ENCODE results near the gene HADH.

The HADH gene

GRCh38 chr4:108034565-108034964 is 44.9 kb downstream of the HADH start:
- DNase-seq, result no peak
- TF ChIP-seq CTCF (IDR thresholded peaks at IDR 0.05), result no peak
- no peaks in the 10 kb centered on the region for H3K4me1 ChIP-seq
- no peak overlapping the region for H3K4me3 ChIP-seq
- H3K36me3 ChIP-seq, result peaks cover 50 to 68% (median 66%) of the 10 kb centered on the region in 3 donors
- H3K27me3 ChIP-seq, result no peaks in the 10 kb centered on the region
- H3K9me3 ChIP-seq, result no peaks in the 10 kb centered on the region
- intact Hi-C loops (cut with DNase I; ENCODE audit: low total_unique reads), result no loop called here
- H3K27ac ChIP-seq, result no peak overlapping the region

- H3K4me1 ChIP-seq, result no peaks in the 10 kb centered on the region
- intact Hi-C loops (cut with DNase I; ENCODE audit: low total_unique reads), result no loop called here
- H3K36me3 ChIP-seq, result peaks cover 44 to 57% (median 56%) of the 10 kb centered on the region in 3 donors
- no peaks in the 10 kb centered on the region for H3K27me3 ChIP-seq
- no peaks in the 10 kb centered on the region for H3K9me3 ChIP-seq
- no peak overlapping the region for H3K27ac ChIP-seq
- DNase-seq, result no peak
- TF ChIP-seq CTCF (IDR thresholded peaks at IDR 0.05), result no peak
- no peak overlapping the region for H3K4me3 ChIP-seq
These were observed 46.0 kb downstream of the HADH start for GRCh38 chr4:108035691-108036090.

GRCh38 chr4:108036213-108036612 is 46.5 kb downstream of the HADH start:
- Histone ChIP-seq H3K27ac (no peak overlapping the region), H3K4me1 (no peaks in the 10 kb centered on the region), H3K36me3 (peaks cover 41 to 52% (median 51%) of the 10 kb centered on the region in 3 donors), H3K27me3 (no peaks in the 10 kb centered on the region), H3K9me3 (no peaks in the 10 kb centered on the region), H3K4me3 (no peak overlapping the region)
- DNase-seq, result no peak
- no peak for TF ChIP-seq CTCF (IDR thresholded peaks at IDR 0.05)
- intact Hi-C loops (cut with DNase I; ENCODE audit: low total_unique reads), result no loop called here

- intact Hi-C loops (cut with DNase I; ENCODE audit: low total_unique reads), result no loop called here
- H3K27me3 ChIP-seq, result no peaks in the 10 kb centered on the region
- no peaks in the 10 kb centered on the region for H3K9me3 ChIP-seq
- peaks cover 30 to 36% (median 34%) of the 10 kb centered on the region in 3 donors for H3K36me3 ChIP-seq
- no peak for DNase-seq
- H3K4me3 ChIP-seq, result no peak overlapping the region
- TF ChIP-seq CTCF (IDR thresholded peaks at IDR 0.05), result no peak
- no peaks in the 10 kb centered on the region for H3K4me1 ChIP-seq
- H3K27ac ChIP-seq, result no peak overlapping the region
These were observed 48.2 kb downstream of the HADH start for GRCh38 chr4:108037884-108038283.

- H3K27ac ChIP-seq, result no peak overlapping the region
- no peak for TF ChIP-seq CTCF (IDR thresholded peaks at IDR 0.05)
- peaks cover 0 to 13% (median 4%) of the 10 kb centered on the region in 4 donors for H3K4me1 ChIP-seq
- H3K36me3 ChIP-seq, result no peaks in the 10 kb centered on the region
- H3K9me3 ChIP-seq, result no peaks in the 10 kb centered on the region
- intact Hi-C loops (cut with DNase I; ENCODE audit: low total_unique reads), result no loop called here
- H3K4me3 ChIP-seq, result no peak overlapping the region
- no peak for DNase-seq
- no peaks in the 10 kb centered on the region for H3K27me3 ChIP-seq
These were observed 53.2 kb downstream of the HADH start for GRCh38 chr4:108042927-108043326.

GRCh38 chr4:108043526-108043925 is 53.8 kb downstream of the HADH start:
- Histone ChIP-seq H3K27me3 (no peaks in the 10 kb centered on the region), H3K4me3 (no peak overlapping the region), H3K36me3 (no peaks in the 10 kb centered on the region), H3K9me3 (no peaks in the 10 kb centered on the region), H3K27ac (no peak overlapping the region), H3K4me1 (peaks cover 0 to 13% (median 4%) of the 10 kb centered on the region in 4 donors)
- no peak for DNase-seq
- intact Hi-C loops (cut with DNase I; ENCODE audit: low total_unique reads), result no loop called here
- TF ChIP-seq CTCF (IDR thresholded peaks at IDR 0.05), result no peak

Measured in tibial artery (tissue), 4 donors.